Ovary (tissue), 3 donors: ENCODE results near the gene BRIP1.

Experiments
- EP300 ChIP-seq: sonication (generic); formaldehyde crosslinking; IDR thresholded peaks from one replicate; pipeline ENCODE4 v1.6.1; 2017; ENCODE audit warnings: antibody characterized with exemption
- POLR2A ChIP-seq: fragments of 450-650 bp; IDR thresholded peaks from one replicate; pipeline ENCODE4 v1.6.1; 2017; ENCODE audit warnings: antibody characterized with exemption, mild to moderate bottlenecking, moderate library complexity
- TF ChIP-seq, protein P1 (sequence below), 3 donors: fragments of 450-650 bp in 2 of 3; fragments of 200-600 bp in 1 of 3; IDR thresholded peaks; one replicate each; pipeline versions ENCODE4 v1.5.1 to v1.8.0; 2016 to 2022; ENCODE audit warnings: antibody characterized with exemption in 3 of 3, mild to moderate bottlenecking in 1 of 3
- donor health status: DM: no; HTN: no; CAD: no.

GRCh38 chr17:61641084-61641483, 222.2 kb downstream of the BRIP1 start:
- TF ChIP-seq, protein P1, sequence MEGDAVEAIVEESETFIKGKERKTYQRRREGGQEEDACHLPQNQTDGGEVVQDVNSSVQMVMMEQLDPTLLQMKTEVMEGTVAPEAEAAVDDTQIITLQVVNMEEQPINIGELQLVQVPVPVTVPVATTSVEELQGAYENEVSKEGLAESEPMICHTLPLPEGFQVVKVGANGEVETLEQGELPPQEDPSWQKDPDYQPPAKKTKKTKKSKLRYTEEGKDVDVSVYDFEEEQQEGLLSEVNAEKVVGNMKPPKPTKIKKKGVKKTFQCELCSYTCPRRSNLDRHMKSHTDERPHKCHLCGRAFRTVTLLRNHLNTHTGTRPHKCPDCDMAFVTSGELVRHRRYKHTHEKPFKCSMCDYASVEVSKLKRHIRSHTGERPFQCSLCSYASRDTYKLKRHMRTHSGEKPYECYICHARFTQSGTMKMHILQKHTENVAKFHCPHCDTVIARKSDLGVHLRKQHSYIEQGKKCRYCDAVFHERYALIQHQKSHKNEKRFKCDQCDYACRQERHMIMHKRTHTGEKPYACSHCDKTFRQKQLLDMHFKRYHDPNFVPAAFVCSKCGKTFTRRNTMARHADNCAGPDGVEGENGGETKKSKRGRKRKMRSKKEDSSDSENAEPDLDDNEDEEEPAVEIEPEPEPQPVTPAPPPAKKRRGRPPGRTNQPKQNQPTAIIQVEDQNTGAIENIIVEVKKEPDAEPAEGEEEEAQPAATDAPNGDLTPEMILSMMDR (IDR thresholded peaks at IDR 0.05): no peak
- TF ChIP-seq EP300: no peak
- no peak for TF ChIP-seq POLR2A
